K562 (cell line): ENCODE data around the gene TSPAN14. TPM values are rescaled to one million over a fixed set of nuclear protein-coding genes. Genes with fewer than 3 reads are reported as not detected.

Experiments
- ATAC-seq: fragments of 200-7000 bp; cut with Tn5 transposase; 3 replicates; pipeline ENCODE4 v1.9.1; 2020; ENCODE audit warnings: moderate library complexity
- BruUV-seq: library from RNA; stranded (reverse); fragments of 400-500 nt; replicated peaks from 2 replicates; lab custom pipeline; 2021; lab: Mats Ljungman, UMichigan
- CTCF ChIA-PET: fragments of 300-600 bp; formaldehyde crosslinking; extraction: SDS; loops from one replicate; lab custom pipeline; 2021; ENCODE audit warnings: low intra/inter-chr PET ratio; lab: Yijun Ruan, JAX
- POLR2A ChIA-PET: fragments of 300-600, 350-650 bp; sonication (Branson Sonifier 250); formaldehyde crosslinking; extraction: SDS; loops from one replicate; lab custom pipeline; 2021; ENCODE audit warnings: antibody characterized with exemption, inconsistent platforms; lab: Yijun Ruan, JAX
- DNase-seq, 4 experiments: peaks; one replicate each; pipeline versions ENCODE4 v3.0.0 to v3.0.0-alpha.2; 2011 to 2018; ENCODE audit warnings: low spot score in 3 of 4, mixed read lengths in 3 of 4; ENCODE audit errors: extremely low read depth in 1 of 4
- FAIRE-seq: peaks from 2 replicates; lab custom pipeline; 2011; peaks lifted over from hg19 to GRCh38; lab: Jason Lieb, UNC
- H2AFZ ChIP-seq: 2 replicates; pipeline ENCODE4 v1.6.0; 2011; ENCODE audit warnings: low read depth, low read length, control low read depth, inconsistent platforms
- H3K27ac ChIP-seq: fragments of 200-600 bp; 3 replicates; pipeline ENCODE4 v1.8.0; 2011; ENCODE audit warnings: low read depth, mild to moderate bottlenecking, control low read depth, inconsistent platforms, low read length, moderate library complexity, mixed read lengths; ENCODE audit errors: extremely low read depth
- H3K27me3 ChIP-seq, 2 experiments: fragments of 300-600 bp in 1 of 2; 2 replicates in 1 of 2; 3 replicates in 1 of 2; pipeline versions ENCODE4 v1.6.0 to v1.8.0; 2011; ENCODE audit warnings: inconsistent platforms in 2 of 2, low read length in 2 of 2, mild to moderate bottlenecking in 1 of 2, mixed read lengths in 1 of 2, moderate library complexity in 1 of 2; ENCODE audit not compliant: control insufficient read depth in 2 of 2, insufficient read depth in 2 of 2
- H3K36me3 ChIP-seq: fragments of 300-600 bp; 3 replicates; pipeline ENCODE4 v1.8.0; 2011; ENCODE audit warnings: mild to moderate bottlenecking, low read length, inconsistent platforms; ENCODE audit not compliant: control insufficient read depth, insufficient read depth
- H3K4me1 ChIP-seq, 2 experiments: fragments of 200-600 bp in 1 of 2; replicated peaks in 1 of 2; 2 replicates in 1 of 2; 3 replicates in 1 of 2; pipeline versions ENCODE4 v1.5.1 to v1.8.0; 2011; ENCODE audit warnings: inconsistent platforms in 2 of 2, low read length in 2 of 2, mild to moderate bottlenecking in 1 of 2, mixed read lengths in 1 of 2, moderate library complexity in 1 of 2; ENCODE audit not compliant: control insufficient read depth in 2 of 2, insufficient read depth in 2 of 2
- H3K4me2 ChIP-seq: 2 replicates; pipeline ENCODE4 v1.6.1; 2011; ENCODE audit warnings: low read length, control low read depth, inconsistent platforms, mixed read lengths; ENCODE audit not compliant: insufficient read depth
- H3K4me3 ChIP-seq: fragments of 200-600 bp; sonication (generic), shearing (Covaris generic); 2 replicates; pipeline ENCODE4 v1.5.1; 2016; ENCODE audit warnings: control low read depth, inconsistent platforms
- H3K79me2 ChIP-seq: fragments of 200-600 bp; 3 replicates; pipeline ENCODE4 v1.8.0; 2011; ENCODE audit warnings: low read length, inconsistent platforms; ENCODE audit not compliant: control insufficient read depth, insufficient read depth
- H3K9ac ChIP-seq, 2 experiments: 2 replicates each; pipeline versions ENCODE4 v1.6.0 to v1.6.1; 2011; ENCODE audit warnings: low read depth in 2 of 2, low read length in 2 of 2, control low read depth in 1 of 2, inconsistent platforms in 1 of 2, mild to moderate bottlenecking in 1 of 2, mixed read lengths in 1 of 2; ENCODE audit not compliant: insufficient read depth in 1 of 2
- H3K9me1 ChIP-seq: one replicate; pipeline ENCODE4 v1.6.0; 2011; ENCODE audit warnings: inconsistent platforms, mild to moderate bottlenecking, low read length, moderate library complexity; ENCODE audit not compliant: control insufficient read depth, insufficient read depth
- H3K9me3 ChIP-seq: replicated peaks from 2 replicates; pipeline ENCODE4 v1.5.1; 2011; ENCODE audit warnings: low read depth, low read length, inconsistent platforms; ENCODE audit not compliant: control insufficient read depth, insufficient read depth
- H4K20me1 ChIP-seq: replicated peaks from 2 replicates; pipeline ENCODE4 v1.6.1; 2011; ENCODE audit warnings: low read length, inconsistent platforms, mixed read lengths; ENCODE audit not compliant: control insufficient read depth, insufficient read depth
- ATF2 ChIP-seq: sonication (generic); formaldehyde crosslinking; IDR thresholded peaks from 2 replicates; pipeline ENCODE4 v1.8.1; 2022; ENCODE audit warnings: missing genetic modification reagents
- CLOCK ChIP-seq: fragments of 250-450 bp; sonication (Bioruptor Pico); IDR thresholded peaks from 2 replicates; pipeline ENCODE4 v1.4.0; 2020; ENCODE audit warnings: mild to moderate bottlenecking, moderate library complexity, borderline replicate concordance
- CREB5 ChIP-seq: fragments of 250-450 bp; sonication (Bioruptor Pico); IDR thresholded peaks from 2 replicates; pipeline ENCODE4 v1.5.0; 2020; ENCODE audit warnings: mild to moderate bottlenecking
- EGR1 ChIP-seq: fragments of 450-650 bp; conservative IDR thresholded peaks from 2 replicates; pipeline ENCODE4 v1.6.1; 2017; ENCODE audit warnings: mild to moderate bottlenecking
- IFI16 ChIP-seq: fragments of 250-450 bp; sonication (Bioruptor Pico); IDR thresholded peaks from 2 replicates; pipeline ENCODE4 v2.1.2; 2022; ENCODE audit warnings: mild to moderate bottlenecking, inconsistent platforms
- KLF16 ChIP-seq: IDR thresholded peaks from 2 replicates; pipeline ENCODE4 v1.6.1; 2016; ENCODE audit warnings: antibody characterized with exemption
- KLF6 ChIP-seq: fragments of 250-450 bp; sonication (Bioruptor Pico); IDR thresholded peaks from 2 replicates; pipeline ENCODE4 v1.4.0; 2020; ENCODE audit warnings: mild to moderate bottlenecking, moderate library complexity, borderline replicate concordance
- ZBTB33 ChIP-seq: sonication (generic); formaldehyde crosslinking; IDR thresholded peaks from 2 replicates; pipeline ENCODE4 v1.8.1; 2023; ENCODE audit warnings: mild to moderate bottlenecking, missing genetic modification reagents
- ZBTB34 ChIP-seq: fragments of 250-450 bp; sonication (Bioruptor Pico); IDR thresholded peaks from 2 replicates; pipeline ENCODE4 v1.8.0; 2021; ENCODE audit warnings: mild to moderate bottlenecking, moderate library complexity
- ZEB2 ChIP-seq: fragments of 450-650 bp; IDR thresholded peaks from 2 replicates; pipeline ENCODE4 v1.6.1; 2016
- ZNF12 ChIP-seq: sonication (generic); formaldehyde crosslinking; IDR thresholded peaks from 2 replicates; pipeline ENCODE4 v1.4.0; 2020; ENCODE audit warnings: mild to moderate bottlenecking, missing genetic modification reagents
- ZNF263 ChIP-seq: sonication (generic); formaldehyde crosslinking; IDR thresholded peaks from 2 replicates; pipeline ENCODE4 v1.8.0; 2022; ENCODE audit warnings: mild to moderate bottlenecking, missing genetic modification reagents, borderline replicate concordance
- ZNF57 ChIP-seq: fragments of 450-650 bp; formaldehyde crosslinking; IDR thresholded peaks from 2 replicates; pipeline ENCODE4 v1.4.0; 2020; ENCODE audit warnings: mild to moderate bottlenecking, moderate library complexity
- ZNF644 ChIP-seq: fragments of 200-800 bp; sonication (Bioruptor generic); IDR thresholded peaks from 2 replicates; pipeline ENCODE4 v1.6.1; 2016; ENCODE audit warnings: low read depth, missing genetic modification characterization, missing compliant biosample characterization
- WGBS: fragments of 100-300 bp; shearing (Covaris generic); methylation state at CpG from one replicate; pipeline ENCODE4 v1.1.6; 2016; ENCODE audit warnings: low coverage, mixed read lengths; ENCODE audit not compliant: insufficient coverage; ENCODE audit errors: missing lambda C conversion rate; 5-methylcytosine and 5-hydroxymethylcytosine counted together
- in situ Hi-C: fragments of 300-500 bp; cut with MboI; formaldehyde crosslinking; loops from 4 replicates; pipeline ENCODE4 v1.15.0; 2018; ENCODE audit warnings: inconsistent platforms, mixed read lengths
- intact Hi-C: fragments of 100-400 bp; cut with micrococcal nuclease; formaldehyde crosslinking; loops from 2 replicates; pipeline ENCODE4 v1.14.2; 2022
- polyA plus RNA-seq, 8 experiments: library from polyadenylated mRNA; depleted of rRNA in 4 of 8; stranded (reverse) in 5 of 8; unstranded in 3 of 8; fragments of >200 nt; fragmentation: Nextera tagmentation in 2 of 8; fragmentation: Illumina TruSeq in 1 of 8; extraction: Ambion mirVana in 2 of 8; extraction: Trizol in 1 of 8; gene quantifications; 2 replicates each; pipeline versions ENCODE4 v1.2.1 to v1.2.3, GENCODE V29; 2011 to 2014; ENCODE audit warnings: inconsistent platforms in 1 of 8, missing spikeins in 1 of 8
- total RNA-seq, 7 experiments: library from RNA; depleted of rRNA in 6 of 7; stranded (reverse); fragments of >200 nt in 6 of 7; fragmentation: Illumina TruSeq in 2 of 7; extraction: Trizol in 2 of 7; gene quantifications; 2 replicates each; pipeline versions ENCODE4 v1.2.1 to v1.2.3, GENCODE V29; 2011 to 2021; ENCODE audit warnings: low replicate concordance in 1 of 7

TSPAN14 gene
- total and polyA plus RNA-seq, 9 of the 15 experiments (the other 6 are each of a cell fraction or from before 2014, with no cell fraction given): 5.8 to 92.9 (median 23.3) TPM

GRCh38 chr10:80555415-80555814, 101.3 kb downstream of the TSPAN14 start:
- Histone ChIP-seq H3K4me1 (no peaks in the 10 kb centered on the region), H3K9me1 (no peaks in the 10 kb centered on the region), H3K9me3 (no peaks in the 10 kb centered on the region), H2AFZ (no peak overlapping the region), H3K9ac (no peak overlapping the region), H3K4me2 (no peak overlapping the region), H3K27me3 (peaks cover 17 to 29% of the 10 kb centered on the region in 2 experiments), H3K4me3 (no peak overlapping the region), H3K36me3 (no peaks in the 10 kb centered on the region)
- no peak for DNase-seq
- in situ Hi-C loops: no loop called here
- POLR2A ChIA-PET: interaction anchor here (0.6 to 0.9 kb wide), 2 partner anchors 8 to 19 kb away, joined by 3 read pairs; no protein-coding TSS in a partner anchor
- 2% methylated on average over 5 of the region's 5 CpGs for WGBS
- intact Hi-C loops: no loop called here
- BruUV-seq: no TSS peak
- FAIRE-seq: peak; percentile 37
- TF ChIP-seq EGR1 (no peak), ZNF57 (no peak), ZBTB34 (CRISPR knock-in tag) (no peak), ZEB2 (no peak), ATF2 (no peak), KLF6 (CRISPR knock-in tag) (no peak), ZNF644 (no peak), CLOCK (CRISPR knock-in tag) (no peak), CREB5 (CRISPR knock-in tag) (no peak), ZBTB33 (CRISPR knock-in tag) (no peak), KLF16 (no peak), IFI16 (CRISPR knock-in tag) (no peak), ZNF263 (CRISPR knock-in tag) (no peak), ZNF12 (CRISPR knock-in tag) (no peak)
- TF ChIP-seq, all 486 proteins: peak for 0
- CTCF ChIA-PET: no interaction called here
- H4K20me1 ChIP-seq: no peaks in the 10 kb centered on the region
- H3K27ac ChIP-seq: no peak overlapping the region
- H3K79me2 ChIP-seq: no peaks in the 10 kb centered on the region
- ATAC-seq: peak; percentile 31; the same call in 1 of the 3 replicates
